H1 (cell line): ENCODE data around the gene H1-8. TPM values are rescaled to one million over a fixed set of nuclear protein-coding genes. Genes with fewer than 3 reads are reported as not detected.

Source experiments
- EP300 ChIP-seq, 2 experiments: IDR thresholded peaks; 1 replicate in 1 of 2; 2 replicates in 1 of 2; pipeline ENCODE4 v1.6.1; 2011 to 2012; ENCODE audit warnings: low read depth in 2 of 2, low read length in 2 of 2, mild to moderate bottlenecking in 2 of 2, borderline replicate concordance in 1 of 2, inconsistent platforms in 1 of 2, moderate library complexity in 1 of 2
- NANOG ChIP-seq: IDR thresholded peaks from 2 replicates; pipeline ENCODE4 v1.6.1; 2011; ENCODE audit warnings: low read length, low read depth, mild to moderate bottlenecking, inconsistent platforms; ENCODE audit not compliant: insufficient read depth, poor library complexity, severe bottlenecking
- SAP30 ChIP-seq: fragments of 300-600 bp; sonication (generic); IDR thresholded peaks from 2 replicates; pipeline ENCODE4 v1.7.1; 2012; ENCODE audit warnings: low read length, moderate library complexity, mild to moderate bottlenecking, inconsistent platforms; ENCODE audit not compliant: insufficient read depth, insufficient replicate concordance
- SP2 ChIP-seq: IDR thresholded peaks from 2 replicates; pipeline ENCODE4 v1.6.1; 2012; ENCODE audit warnings: mild to moderate bottlenecking, low read length, inconsistent platforms
- SRF ChIP-seq: IDR thresholded peaks from 2 replicates; pipeline ENCODE4 v1.6.1; 2011; ENCODE audit warnings: mild to moderate bottlenecking, low read depth, low read length, moderate library complexity
- SUZ12 ChIP-seq: fragments of 200-600 bp; sonication (generic); IDR thresholded peaks from 2 replicates; pipeline ENCODE4 v1.6.1; 2012; ENCODE audit warnings: mild to moderate bottlenecking, inconsistent platforms, low read length, moderate library complexity, mixed read lengths
- USF2 ChIP-seq: IDR thresholded peaks from 2 replicates; pipeline ENCODE4 v1.6.1; 2011; ENCODE audit warnings: low read length, improper control_type of control experiment
- polyA plus RNA-seq, 7 experiments: library from polyadenylated mRNA; depleted of rRNA in 3 of 7; stranded (reverse) in 5 of 7; unstranded in 2 of 7; fragments of >200 nt in 5 of 7; fragments of 200-250 nt in 2 of 7; gene quantifications; 1 replicate in 5 of 7; 2 replicates in 1 of 7; 4 replicates in 1 of 7; pipeline versions ENCODE4 v1.2.1 to v1.2.3, GENCODE V29; 2011 to 2013; ENCODE audit warnings: missing spikeins in 2 of 7, mixed read lengths in 2 of 7
- total RNA-seq: library from RNA; stranded (reverse); fragmentation: NEBNext Ultra II Directional; extraction: Animal tissue kit (Norgen Biotek cat#: 25700); gene quantifications from 2 replicates; pipeline ENCODE4 v1.2.1, GENCODE V29; 2021

Gene H1-8
- total and polyA plus RNA-seq, 2 of the 8 experiments (the other 6 are each of a cell fraction or from before 2014, with no cell fraction given) = not detected

GRCh38 chr3:129512595-129512994 lies 30.4 kb upstream of the H1-8 start (continued):
- TF ChIP-seq USF2 = no peak
- TF ChIP-seq NANOG = no peak
- no peak for TF ChIP-seq SAP30
- no peak for TF ChIP-seq SUZ12
- TF ChIP-seq SP2 = no peak
- no peak for TF ChIP-seq SRF
- no peak for TF ChIP-seq EP300 (IDR thresholded peaks at IDR 0.05; ENCODE audit: borderline replicate concordance in 1 of 2, low read depth in 2 of 2, low read length in 2 of 2)
